GM21576 (cell line): ENCODE results near the gene HSF4.

ENCODE experiments used
- ATAC-seq: cut with Tn5 transposase; IDR thresholded peaks from one replicate; pipeline ENCODE4 v1.9.1; 2021; ENCODE audit warnings: mild to moderate bottlenecking, moderate library complexity; ENCODE audit not compliant: unreplicated experiment

HSF4 gene

GRCh38 chr16:67216612-67217490, 52.3 kb downstream of the HSF4 start:
- ATAC-seq, result no peak
